K562 (cell line): ENCODE measurements around the gene TDRD10. TPM values are rescaled to one million over a fixed set of nuclear protein-coding genes. Genes with fewer than 3 reads are reported as not detected.

ENCODE experiments used
- ATAC-seq: fragments of 200-7000 bp; cut with Tn5 transposase; 3 replicates; pipeline ENCODE4 v1.9.1; 2020; ENCODE audit warnings: moderate library complexity
- BruUV-seq: library from RNA; stranded (reverse); fragments of 400-500 nt; replicated peaks from 2 replicates; lab custom pipeline; 2021; lab: Mats Ljungman, UMichigan
- CTCF ChIA-PET: fragments of 300-600 bp; formaldehyde crosslinking; extraction: SDS; loops from one replicate; lab custom pipeline; 2021; ENCODE audit warnings: low intra/inter-chr PET ratio; lab: Yijun Ruan, JAX
- POLR2A ChIA-PET: fragments of 300-600, 350-650 bp; sonication (Branson Sonifier 250); formaldehyde crosslinking; extraction: SDS; loops from one replicate; lab custom pipeline; 2021; ENCODE audit warnings: antibody characterized with exemption, inconsistent platforms; lab: Yijun Ruan, JAX
- DNase-seq, 4 experiments: peaks; one replicate each; pipeline versions ENCODE4 v3.0.0 to v3.0.0-alpha.2; 2011 to 2018; ENCODE audit warnings: low spot score in 3 of 4, mixed read lengths in 3 of 4; ENCODE audit errors: extremely low read depth in 1 of 4
- FAIRE-seq: peaks from 2 replicates; lab custom pipeline; 2011; peaks lifted over from hg19 to GRCh38; lab: Jason Lieb, UNC
- H2AFZ ChIP-seq: 2 replicates; pipeline ENCODE4 v1.6.0; 2011; ENCODE audit warnings: low read depth, low read length, control low read depth, inconsistent platforms
- H3K27ac ChIP-seq: fragments of 200-600 bp; 3 replicates; pipeline ENCODE4 v1.8.0; 2011; ENCODE audit warnings: low read depth, mild to moderate bottlenecking, control low read depth, inconsistent platforms, low read length, moderate library complexity, mixed read lengths; ENCODE audit errors: extremely low read depth
- H3K27me3 ChIP-seq, 2 experiments: fragments of 300-600 bp in 1 of 2; 2 replicates in 1 of 2; 3 replicates in 1 of 2; pipeline versions ENCODE4 v1.6.0 to v1.8.0; 2011; ENCODE audit warnings: inconsistent platforms in 2 of 2, low read length in 2 of 2, mild to moderate bottlenecking in 1 of 2, mixed read lengths in 1 of 2, moderate library complexity in 1 of 2; ENCODE audit not compliant: control insufficient read depth in 2 of 2, insufficient read depth in 2 of 2
- H3K36me3 ChIP-seq: fragments of 300-600 bp; 3 replicates; pipeline ENCODE4 v1.8.0; 2011; ENCODE audit warnings: mild to moderate bottlenecking, low read length, inconsistent platforms; ENCODE audit not compliant: control insufficient read depth, insufficient read depth
- H3K4me1 ChIP-seq, 2 experiments: fragments of 200-600 bp in 1 of 2; replicated peaks in 1 of 2; 2 replicates in 1 of 2; 3 replicates in 1 of 2; pipeline versions ENCODE4 v1.5.1 to v1.8.0; 2011; ENCODE audit warnings: inconsistent platforms in 2 of 2, low read length in 2 of 2, mild to moderate bottlenecking in 1 of 2, mixed read lengths in 1 of 2, moderate library complexity in 1 of 2; ENCODE audit not compliant: control insufficient read depth in 2 of 2, insufficient read depth in 2 of 2
- H3K4me2 ChIP-seq: 2 replicates; pipeline ENCODE4 v1.6.1; 2011; ENCODE audit warnings: low read length, control low read depth, inconsistent platforms, mixed read lengths; ENCODE audit not compliant: insufficient read depth
- H3K4me3 ChIP-seq: fragments of 200-600 bp; sonication (generic), shearing (Covaris generic); 2 replicates; pipeline ENCODE4 v1.5.1; 2016; ENCODE audit warnings: control low read depth, inconsistent platforms
- H3K79me2 ChIP-seq: fragments of 200-600 bp; 3 replicates; pipeline ENCODE4 v1.8.0; 2011; ENCODE audit warnings: low read length, inconsistent platforms; ENCODE audit not compliant: control insufficient read depth, insufficient read depth
- H3K9ac ChIP-seq, 2 experiments: 2 replicates each; pipeline versions ENCODE4 v1.6.0 to v1.6.1; 2011; ENCODE audit warnings: low read depth in 2 of 2, low read length in 2 of 2, control low read depth in 1 of 2, inconsistent platforms in 1 of 2, mild to moderate bottlenecking in 1 of 2, mixed read lengths in 1 of 2; ENCODE audit not compliant: insufficient read depth in 1 of 2
- H3K9me1 ChIP-seq: one replicate; pipeline ENCODE4 v1.6.0; 2011; ENCODE audit warnings: inconsistent platforms, mild to moderate bottlenecking, low read length, moderate library complexity; ENCODE audit not compliant: control insufficient read depth, insufficient read depth
- H3K9me3 ChIP-seq: replicated peaks from 2 replicates; pipeline ENCODE4 v1.5.1; 2011; ENCODE audit warnings: low read depth, low read length, inconsistent platforms; ENCODE audit not compliant: control insufficient read depth, insufficient read depth
- H4K20me1 ChIP-seq: replicated peaks from 2 replicates; pipeline ENCODE4 v1.6.1; 2011; ENCODE audit warnings: low read length, inconsistent platforms, mixed read lengths; ENCODE audit not compliant: control insufficient read depth, insufficient read depth
- CBX8 ChIP-seq: fragments of 200-600 bp; sonication (generic); IDR thresholded peaks from 2 replicates; pipeline ENCODE4 v1.6.1; 2012; ENCODE audit warnings: borderline replicate concordance, mixed run types, low read depth, mild to moderate bottlenecking, moderate library complexity, mixed read lengths, low read length, control low read depth, inconsistent platforms; ENCODE audit not compliant: poor library complexity, severe bottlenecking; ENCODE audit errors: extremely low read depth
- HES1 ChIP-seq: fragments of 450-650 bp; IDR thresholded peaks from 2 replicates; pipeline ENCODE4 v1.6.1; 2016; ENCODE audit warnings: low read depth, mild to moderate bottlenecking, moderate library complexity
- HMBOX1 ChIP-seq: sonication (generic); IDR thresholded peaks from 2 replicates; pipeline ENCODE4 v1.6.1; 2016
- SNRNP70 ChIP-seq: fragments of 200-400 bp; formaldehyde crosslinking; optimal IDR thresholded peaks from 2 replicates; pipeline ENCODE3; 2017; ENCODE audit warnings: low read depth, low read length
- ZNF764 ChIP-seq: fragments of 250-450 bp; sonication (Bioruptor Pico); IDR thresholded peaks from 2 replicates; pipeline ENCODE4 v1.4.0; 2020; ENCODE audit warnings: low read depth, mild to moderate bottlenecking, moderate library complexity
- WGBS: fragments of 100-300 bp; shearing (Covaris generic); methylation state at CpG from one replicate; pipeline ENCODE4 v1.1.6; 2016; ENCODE audit warnings: low coverage, mixed read lengths; ENCODE audit not compliant: insufficient coverage; ENCODE audit errors: missing lambda C conversion rate; 5-methylcytosine and 5-hydroxymethylcytosine counted together
- in situ Hi-C: fragments of 300-500 bp; cut with MboI; formaldehyde crosslinking; loops from 4 replicates; pipeline ENCODE4 v1.15.0; 2018; ENCODE audit warnings: inconsistent platforms, mixed read lengths
- intact Hi-C: fragments of 100-400 bp; cut with micrococcal nuclease; formaldehyde crosslinking; loops from 2 replicates; pipeline ENCODE4 v1.14.2; 2022
- polyA plus RNA-seq, 8 experiments: library from polyadenylated mRNA; depleted of rRNA in 4 of 8; stranded (reverse) in 5 of 8; unstranded in 3 of 8; fragments of >200 nt; fragmentation: Nextera tagmentation in 2 of 8; fragmentation: Illumina TruSeq in 1 of 8; extraction: Ambion mirVana in 2 of 8; extraction: Trizol in 1 of 8; gene quantifications; 2 replicates each; pipeline versions ENCODE4 v1.2.1 to v1.2.3, GENCODE V29; 2011 to 2014; ENCODE audit warnings: inconsistent platforms in 1 of 8, missing spikeins in 1 of 8
- total RNA-seq, 7 experiments: library from RNA; depleted of rRNA in 6 of 7; stranded (reverse); fragments of >200 nt in 6 of 7; fragmentation: Illumina TruSeq in 2 of 7; extraction: Trizol in 2 of 7; gene quantifications; 2 replicates each; pipeline versions ENCODE4 v1.2.1 to v1.2.3, GENCODE V29; 2011 to 2021; ENCODE audit warnings: low replicate concordance in 1 of 7

TDRD10 gene
- total and polyA plus RNA-seq, 9 of the 15 experiments (the other 6 are each of a cell fraction or from before 2014, with no cell fraction given): not detected

- Histone ChIP-seq H3K27me3 (peaks cover 5 to 12% of the 10 kb centered on the region in 2 experiments; a peak in 4 of 5 replicates), H3K4me2 (no peak overlapping the region), H3K79me2 (no peaks in the 10 kb centered on the region), H3K27ac (no peak overlapping the region), H3K9ac (no peak overlapping the region), H3K9me3 (no peaks in the 10 kb centered on the region), H3K36me3 (no peaks in the 10 kb centered on the region), H4K20me1 (no peaks in the 10 kb centered on the region), H3K4me1 (peaks cover 7 to 18% of the 10 kb centered on the region in 2 experiments), H2AFZ (no peak overlapping the region), H3K9me1 (no peaks in the 10 kb centered on the region), H3K4me3 (no peak overlapping the region)
- in situ Hi-C loops: no loop called here
- TF ChIP-seq SNRNP70 (no peak), CBX8 (no peak), ZNF764 (no peak), HMBOX1 (0 out of 2 replicates have a peak, but pooled peaks have one; percentile 30), HES1 (no peak)
- WGBS: 55% methylated on average over 11 of the region's 11 CpGs
- FAIRE-seq (no peak), ATAC-seq (no peak), DNase-seq (no peak)
- POLR2A ChIA-PET: interaction anchor here (0.7 to 0.9 kb wide), 2 partner anchors 146 to 468 kb away, joined by 3 read pairs; partner anchors contain the start of gene AQP10
- CTCF ChIA-PET: interaction anchor here (0.6 to 1.7 kb wide), 3 partner anchors 62 to 119 kb away, joined by 3 to 6 read pairs (median 4); partner anchors contain the start of gene IL6R
- intact Hi-C loops: loop anchor here (2.0 to 10.0 kb wide), 4 partner anchors 60 to 273 kb away; partner anchors contain the start of genes HAX1, IL6R and TPM3
- BruUV-seq: no TSS peak
Observed at GRCh38 chr1:154467434-154468102, 34.5 kb upstream of the TDRD10 start.
